NCI-H526 (cell line): Measurements from ENCODE around the gene TBC1D2B.
A peak's percentile ranks its signal among the peaks of the same experiment; 100 is the strongest.

Experiments
- DNase-seq, 2 experiments: peaks; one replicate each; lab custom pipeline; 2025; lab: John Stamatoyannopoulos, UW

TBC1D2B gene

DNA sequence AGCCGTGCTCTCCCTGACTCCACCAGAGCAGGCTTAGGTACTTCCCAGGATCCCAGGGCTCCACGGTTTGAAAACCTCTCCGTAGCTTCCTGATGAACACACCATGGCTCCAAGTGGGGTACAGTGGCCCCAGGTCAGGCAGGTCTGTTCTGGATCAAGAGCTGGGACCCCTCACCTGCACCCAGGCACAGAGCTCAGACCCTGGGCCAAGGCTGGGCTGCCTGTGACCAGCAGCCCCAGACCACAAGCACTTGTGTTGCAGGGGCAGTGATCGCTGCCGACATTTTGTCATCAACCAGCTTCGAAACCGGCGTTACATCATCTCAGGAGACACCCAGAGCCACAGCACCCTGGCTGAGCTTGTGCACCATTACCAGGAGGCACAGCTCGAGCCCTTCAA is 20.2 kb upstream of the TBC1D2B start:
- DNase-seq = no peak

DNA sequence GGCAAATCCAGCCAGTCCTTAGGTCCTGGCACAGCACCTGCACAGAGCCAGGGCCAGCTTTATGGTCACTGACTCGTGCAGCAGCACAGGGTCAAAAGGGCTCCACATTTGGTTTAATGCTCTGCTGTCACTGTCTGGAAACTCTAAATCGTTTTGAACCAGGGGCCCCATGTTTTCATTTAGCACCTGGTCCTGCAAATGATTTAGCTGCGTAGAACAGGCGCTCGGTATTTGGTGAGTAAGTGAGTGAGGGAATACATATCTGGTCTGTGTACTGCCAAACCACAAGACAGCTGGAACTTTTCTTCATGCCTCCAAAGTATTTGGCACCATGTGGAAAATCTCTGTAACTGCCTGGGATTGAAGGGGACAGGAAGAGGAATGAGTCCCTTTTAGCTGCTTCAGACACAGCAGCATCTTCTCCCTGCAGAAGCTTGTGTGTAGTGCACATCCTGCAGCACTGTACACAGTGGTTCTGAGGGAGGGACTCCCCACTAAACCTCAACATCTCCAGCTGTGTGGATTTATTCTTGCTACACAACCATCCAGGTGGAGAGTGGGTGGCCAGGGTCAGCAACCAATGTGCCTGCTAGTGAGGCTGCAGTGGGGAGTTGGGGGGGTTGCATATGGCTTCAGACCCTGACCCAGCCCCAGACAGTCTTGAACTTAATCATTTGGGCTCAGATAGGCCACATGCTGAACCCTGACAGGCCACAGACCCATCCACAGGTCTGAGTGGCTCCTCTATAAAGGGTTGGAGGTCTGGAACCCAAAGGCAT is 15.9 kb upstream of the TBC1D2B start:
- DNase-seq = no peak

DNA sequence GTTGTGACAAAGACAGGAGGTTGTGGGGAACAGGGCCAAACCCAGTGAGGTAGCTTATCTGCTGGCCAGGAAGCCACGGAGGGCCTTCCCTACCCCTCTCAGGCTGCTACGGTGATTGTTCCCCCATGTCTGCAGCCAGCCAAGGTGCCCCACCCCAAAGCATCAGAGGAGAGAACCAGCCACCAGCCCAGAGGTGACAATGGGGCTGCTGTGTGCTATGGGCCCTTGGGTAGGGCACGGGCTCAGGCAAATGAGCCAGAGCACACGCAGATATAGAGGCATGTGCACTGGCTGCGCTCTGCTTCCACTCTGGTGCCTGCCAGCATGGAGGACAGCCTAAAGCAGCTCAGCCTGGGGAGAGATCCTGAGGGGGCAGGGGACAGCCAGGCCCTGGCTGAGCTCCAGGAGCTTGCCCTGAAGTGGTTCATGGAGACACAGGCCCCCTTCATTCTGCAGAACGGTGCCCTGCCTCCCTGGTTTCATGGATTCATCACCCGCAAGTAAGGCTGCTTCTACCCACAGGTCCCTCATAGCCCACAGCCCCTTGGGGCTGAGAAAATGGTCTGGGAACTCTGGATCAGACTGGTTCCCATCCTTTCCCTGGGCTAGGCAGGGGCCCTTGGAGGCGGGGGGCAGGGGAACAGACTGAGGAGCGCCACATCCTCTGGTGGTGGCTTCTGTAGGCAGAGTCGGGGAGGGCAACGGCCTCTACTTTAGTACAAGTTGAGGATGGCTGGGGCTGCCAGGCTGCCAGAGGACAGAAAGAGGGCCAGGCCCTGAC is 14.9 kb upstream of the TBC1D2B start, which contains the start of gene SH2D7:
Gene SH2D7, plus strand, starts transcription at position 301 of the 781 bp plus-strand sequence. Its CDS starts 24 bp downstream, at position 325.
- peak in 1 of 2 experiments; percentile 68 for DNase-seq

DNA sequence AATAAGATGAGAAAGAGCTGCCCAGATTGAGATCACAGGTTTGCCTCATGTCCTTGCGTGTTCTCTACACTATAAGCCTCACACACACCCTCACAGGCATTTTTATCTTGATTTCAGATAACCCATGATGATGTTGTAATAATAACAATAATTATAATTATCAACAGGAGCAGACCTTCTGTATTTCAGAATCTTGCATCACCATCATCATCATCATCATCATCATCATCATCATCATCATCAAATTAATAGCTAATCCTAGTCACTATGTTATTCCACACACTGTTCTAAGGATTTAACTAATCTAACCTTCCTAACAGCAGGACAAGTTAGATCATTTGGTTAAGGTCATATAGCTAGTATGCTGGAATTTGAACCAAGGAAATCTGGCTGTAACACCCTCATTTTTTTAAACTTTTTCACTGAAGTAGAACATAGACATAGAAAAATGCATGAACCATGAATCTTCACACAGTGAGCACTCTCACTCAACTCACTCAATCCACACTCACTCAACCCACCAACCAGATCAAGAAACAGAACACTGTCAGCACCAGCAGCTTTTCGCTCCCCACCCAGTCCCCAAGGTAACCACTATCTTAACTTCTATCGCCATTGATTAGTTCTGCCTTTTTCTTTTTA is 13.0 kb upstream of the TBC1D2B start:
- DNase-seq = no peak

DNA sequence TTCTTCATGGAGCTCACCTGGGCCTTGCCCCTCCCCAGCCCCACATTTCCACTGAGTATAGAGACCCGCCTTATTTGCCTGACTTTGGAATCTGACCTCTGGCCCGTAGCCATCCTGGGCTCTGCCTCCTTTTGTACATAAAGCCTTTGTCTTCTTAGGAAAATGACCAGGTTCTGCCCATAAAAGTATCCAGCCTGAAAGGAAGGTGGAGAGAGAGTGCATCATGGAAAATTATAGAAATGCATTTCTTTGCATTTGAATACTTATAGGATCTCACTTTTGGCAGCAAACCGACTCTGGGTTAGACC is 11.2 kb upstream of the TBC1D2B start:
- DNase-seq = peak; percentile 93

DNA sequence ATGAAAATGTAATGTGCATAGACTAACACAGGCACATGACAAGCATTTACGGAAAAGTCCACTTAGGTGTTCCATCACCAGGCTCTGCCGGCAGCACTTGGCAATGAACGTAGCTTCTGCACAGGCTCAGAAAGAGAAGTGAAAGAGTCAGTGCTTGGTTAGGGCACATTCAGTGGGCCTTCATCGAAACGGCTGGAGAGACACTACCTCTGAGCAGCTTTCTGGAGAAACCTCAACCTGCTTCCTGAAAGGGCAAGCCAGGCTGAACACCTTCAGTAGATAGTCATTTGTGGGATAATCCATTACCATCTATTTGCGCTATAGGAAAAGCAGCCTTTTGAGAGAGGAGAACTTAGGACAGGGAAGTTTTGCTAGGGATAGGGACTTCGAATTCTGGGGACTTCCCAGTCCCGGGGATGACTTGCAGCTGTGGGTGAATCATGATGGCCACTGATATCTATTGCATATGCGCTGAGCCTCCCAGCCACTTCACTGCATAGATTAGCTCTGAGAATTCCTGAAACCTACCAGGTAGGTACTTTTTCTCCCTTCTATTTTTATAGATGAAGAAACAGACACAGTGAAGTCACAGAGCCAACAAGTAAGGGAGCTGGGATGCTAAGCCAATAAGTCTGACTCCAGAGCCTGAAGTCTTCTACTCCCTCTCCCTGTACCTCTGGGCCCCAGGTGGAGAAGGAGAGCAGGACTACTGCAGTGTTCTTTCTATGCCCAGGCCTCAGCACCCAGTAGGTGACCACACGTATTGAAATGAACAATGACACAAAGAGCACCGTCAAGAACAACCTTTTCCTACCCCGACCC is 10.7 kb upstream of the TBC1D2B start:
- peak; percentile 46 to 68 for DNase-seq

DNA sequence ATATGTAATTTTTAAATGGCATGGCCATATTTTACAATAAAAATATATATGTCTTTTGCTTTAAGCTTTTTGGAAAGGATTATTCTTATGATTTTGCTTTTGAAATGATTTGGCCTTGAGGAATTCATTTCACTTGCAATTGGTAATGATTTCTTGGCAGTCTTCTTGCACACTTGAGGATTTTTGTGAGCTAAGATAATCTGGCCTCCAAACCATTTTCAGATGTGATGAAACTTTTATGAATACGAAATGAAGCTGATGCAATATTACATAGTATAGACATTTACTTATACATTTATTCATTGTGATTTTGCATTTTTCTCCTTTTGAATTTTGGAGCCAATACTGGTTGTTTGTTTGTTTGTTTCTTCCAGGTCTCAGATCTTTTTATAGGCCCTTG is 8.4 kb upstream of the TBC1D2B start:
- DNase-seq = no peak

DNA sequence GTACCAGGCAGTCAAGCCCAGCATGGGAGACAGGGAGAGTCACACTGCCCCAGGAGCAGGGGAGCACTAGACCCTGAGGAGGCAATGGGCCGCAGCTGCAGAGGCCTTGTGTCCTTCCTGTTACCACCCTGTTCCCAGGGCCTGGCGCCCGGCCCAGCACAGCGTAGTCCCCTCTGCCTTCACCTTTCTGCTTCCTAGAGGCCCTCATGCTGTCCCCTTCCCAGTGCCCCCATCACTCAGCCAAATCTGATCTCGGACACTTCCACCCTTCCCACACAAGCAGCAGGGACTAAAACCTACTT is 6.9 kb upstream of the TBC1D2B start:
- DNase-seq = no peak

DNA sequence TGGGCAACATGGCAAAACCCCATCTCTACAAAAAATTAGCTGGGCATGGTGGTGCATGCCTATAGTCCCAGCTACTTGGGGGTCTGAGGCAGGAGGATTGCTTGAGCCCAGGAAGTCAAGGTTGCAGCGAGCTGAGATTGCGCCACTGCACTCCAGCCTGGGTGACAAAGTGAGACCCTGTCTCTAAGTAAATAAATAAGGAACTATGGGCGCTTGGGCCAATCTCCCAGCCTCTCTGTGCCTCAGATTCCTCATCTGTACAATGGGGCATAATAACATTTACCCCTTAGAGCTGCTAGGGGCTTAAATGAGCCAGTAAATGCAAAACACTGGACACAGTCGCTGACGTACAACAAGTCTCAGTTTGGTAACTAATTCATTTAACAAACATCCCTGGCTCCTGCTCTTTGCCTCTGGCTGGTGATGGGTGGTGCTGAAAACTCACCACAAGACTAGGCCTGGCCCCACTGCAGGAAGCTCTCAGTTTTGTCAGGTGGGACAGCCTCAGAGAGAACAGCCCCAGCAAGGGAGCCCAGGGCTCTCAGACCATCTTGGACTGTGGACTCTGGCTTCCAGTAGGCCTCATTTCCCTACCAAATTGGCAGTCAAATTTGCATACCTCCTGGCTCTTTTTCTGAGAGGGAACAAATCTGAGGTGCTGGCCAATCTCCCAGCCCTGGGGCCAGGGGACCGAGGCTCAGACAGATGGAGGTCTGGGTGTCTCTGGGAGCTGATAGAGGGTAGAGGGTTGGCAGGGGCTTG is 6.4 kb upstream of the TBC1D2B start:
- peak; percentile 99 for DNase-seq

DNA sequence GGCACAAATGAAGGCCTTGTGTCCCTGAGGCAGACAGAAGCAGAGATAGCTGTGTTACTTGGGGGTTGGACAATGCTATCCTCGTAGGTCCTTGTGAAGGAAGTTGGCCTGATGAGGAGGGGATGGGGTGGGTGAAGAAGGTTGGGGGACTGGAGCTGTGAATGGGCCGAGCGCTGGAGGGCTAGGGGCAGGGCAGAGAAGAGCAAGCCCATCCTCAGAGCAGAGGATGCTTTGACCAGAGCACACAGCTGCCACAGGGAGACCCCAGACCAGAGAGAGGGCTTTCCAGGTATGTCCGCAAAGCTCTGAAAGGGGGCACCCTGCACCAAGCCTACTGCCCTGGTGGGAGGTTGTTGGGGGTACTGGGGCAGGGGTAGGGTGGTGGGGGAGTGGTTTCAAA is 5.7 kb upstream of the TBC1D2B start:
- no peak for DNase-seq

DNA sequence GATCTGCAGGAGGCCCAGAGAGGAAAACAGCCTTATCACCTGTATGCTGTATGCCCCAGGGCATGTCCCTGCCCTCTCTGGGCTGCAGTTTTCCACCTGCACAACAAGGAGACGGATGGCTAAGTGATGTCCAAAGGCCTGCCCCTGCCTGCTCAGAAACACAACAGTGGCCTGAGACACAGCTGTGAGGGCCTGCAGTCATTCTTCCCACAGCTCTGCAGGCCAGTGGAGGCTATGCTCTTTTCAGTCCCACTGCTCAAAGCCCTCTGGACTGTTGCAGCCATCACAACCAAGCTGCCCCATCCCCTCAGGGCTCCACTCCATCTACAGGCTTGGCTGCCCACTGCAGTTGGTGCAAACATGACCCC is 5.2 kb upstream of the TBC1D2B start:
- DNase-seq = peak in 1 of 2 experiments; percentile 41

DNA sequence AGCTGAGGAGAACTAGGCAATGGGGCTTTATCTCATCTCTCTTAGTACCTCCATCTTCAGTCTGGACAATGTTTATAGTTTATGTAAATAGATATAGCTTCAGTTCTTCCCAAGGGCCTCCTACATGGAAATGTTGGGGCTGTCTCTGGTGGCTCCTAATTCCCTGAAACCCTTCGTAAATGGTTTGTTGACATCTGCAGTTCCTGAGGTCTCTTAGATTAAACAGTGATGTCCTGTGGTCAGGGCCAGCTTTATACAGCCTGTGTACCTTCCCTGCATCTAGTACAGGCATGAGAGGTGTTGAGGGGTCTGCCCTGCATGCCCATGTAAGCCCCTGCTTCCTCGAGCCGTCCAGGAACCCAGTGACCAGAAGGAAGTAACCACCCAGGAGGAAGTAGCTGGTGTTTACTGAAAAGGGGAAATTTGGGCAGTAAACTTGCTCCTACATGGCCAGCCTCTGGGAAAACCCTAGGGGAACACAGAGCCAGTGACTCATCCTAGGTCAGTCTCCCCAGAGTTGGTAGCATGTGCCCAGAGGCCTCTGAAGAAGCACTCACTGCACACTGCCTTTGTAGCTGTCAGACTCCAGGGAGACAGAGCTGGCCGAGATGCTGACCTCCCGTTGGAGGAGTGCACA is 4.7 kb upstream of the TBC1D2B start:
- DNase-seq = peak; percentile 66 to 70

DNA sequence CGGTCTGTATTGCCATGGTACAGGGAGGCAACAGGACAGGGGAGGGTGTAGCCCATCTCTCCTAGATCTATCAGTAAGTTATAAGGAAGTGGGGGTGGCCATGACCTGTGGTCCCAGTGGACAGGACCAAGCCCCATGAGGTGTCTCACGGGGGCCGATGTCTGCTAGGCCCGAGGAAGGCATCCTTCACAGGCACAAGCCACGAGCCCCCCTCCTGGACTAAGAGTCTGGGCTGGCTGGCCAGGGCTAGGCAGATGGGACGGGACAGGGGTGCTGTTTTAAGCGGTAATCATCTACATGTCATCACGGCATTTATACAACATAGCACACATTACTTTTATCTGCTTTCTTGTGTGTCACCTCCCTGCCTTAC is 2.6 kb upstream of the TBC1D2B start:
- no peak for DNase-seq

DNA sequence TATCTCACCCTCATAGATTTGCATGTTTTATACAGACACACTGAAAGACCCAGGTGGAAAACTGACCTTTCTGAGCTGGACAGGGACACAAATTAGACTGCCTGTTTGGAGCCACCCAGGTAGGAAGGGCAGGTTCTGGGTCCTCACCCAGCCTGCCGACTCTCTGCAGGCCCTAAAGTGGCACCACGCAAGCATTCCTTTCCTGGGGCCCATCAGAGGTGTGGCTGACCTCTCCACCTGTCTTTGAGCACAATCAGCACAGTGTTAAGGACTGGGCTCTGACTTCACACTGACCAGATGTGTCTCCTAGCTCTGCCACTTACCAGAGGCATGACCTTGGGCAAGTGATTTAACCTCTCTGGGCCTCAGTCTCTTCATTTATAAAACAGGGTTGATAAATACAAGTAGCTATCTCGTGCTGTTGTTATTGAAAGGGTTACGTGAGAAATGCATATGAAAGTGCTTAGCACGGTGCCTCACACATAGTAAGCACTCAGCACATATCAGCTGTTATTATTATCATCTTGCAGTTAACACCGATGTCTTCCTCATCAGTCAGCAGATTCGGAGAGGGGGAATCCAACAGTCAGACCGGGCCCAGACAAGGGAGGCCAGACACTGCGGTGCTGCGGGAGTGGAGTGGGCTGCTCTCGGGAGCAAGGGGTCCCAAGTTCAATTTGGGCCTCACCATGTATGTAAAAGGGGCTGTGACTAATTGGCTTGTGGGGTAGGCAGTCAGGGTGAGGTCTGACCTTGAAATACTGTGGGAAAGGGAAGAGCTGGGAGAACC is 2.0 kb upstream of the TBC1D2B start:
- DNase-seq = peak; percentile 70 to 87

DNA sequence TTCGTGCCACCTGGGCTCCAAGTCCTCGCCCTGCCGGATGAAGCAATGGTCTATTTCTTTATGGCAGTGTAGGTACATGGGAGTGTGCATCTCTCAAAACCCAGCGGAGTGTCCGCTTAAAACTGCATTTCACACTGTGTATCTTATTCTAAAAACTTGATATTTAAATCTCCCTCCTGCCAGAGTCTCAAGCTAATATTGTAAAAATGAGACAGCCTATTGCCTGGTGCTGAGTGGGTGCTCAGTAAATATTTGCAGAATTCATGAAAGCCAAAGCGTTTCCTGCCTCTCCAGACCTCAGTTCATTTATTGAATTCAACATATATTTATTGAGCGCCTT is 330 bp upstream of the TBC1D2B start:
- peak; percentile 51 to 62 for DNase-seq

DNA sequence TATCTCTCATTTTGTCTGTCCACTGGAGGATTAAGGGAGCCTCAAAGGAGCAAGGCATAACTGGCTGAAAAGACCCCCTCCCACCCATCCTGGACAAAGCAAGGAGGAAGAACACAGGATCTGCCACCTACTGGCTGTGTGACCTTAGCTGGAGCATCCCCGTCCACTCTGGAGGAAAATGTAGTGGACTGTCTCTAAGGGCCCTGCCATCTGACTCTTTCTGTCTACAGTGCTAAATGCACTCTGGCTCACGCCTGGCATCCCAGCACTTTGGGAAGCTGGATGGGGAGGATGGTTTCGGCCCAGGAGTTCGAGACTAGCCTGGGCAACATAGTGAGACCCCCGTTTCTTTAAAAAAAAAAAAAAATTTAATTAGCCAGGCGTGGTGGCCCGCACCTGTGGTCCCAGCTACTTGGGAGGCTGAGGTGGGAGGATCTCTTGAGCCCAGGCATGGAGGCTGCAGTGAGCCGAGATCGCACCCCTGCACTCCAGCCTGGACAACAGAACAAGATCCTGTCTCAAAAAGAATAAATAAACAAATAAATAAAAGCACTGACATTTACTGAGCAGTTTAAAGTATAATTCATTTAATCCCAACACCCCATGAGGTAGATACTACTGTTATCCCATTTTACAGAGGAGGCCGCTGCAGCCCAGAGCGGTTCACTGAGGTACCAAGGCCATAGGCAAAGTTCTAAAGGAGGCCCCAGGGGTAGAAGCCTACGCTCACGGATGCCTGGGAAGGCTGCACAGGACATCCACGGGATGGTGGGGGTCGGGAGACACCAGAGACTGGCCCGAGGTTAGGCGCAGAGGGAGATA is 1.1 kb downstream of the TBC1D2B start:
- DNase-seq = peak; percentile 69 to 75

DNA sequence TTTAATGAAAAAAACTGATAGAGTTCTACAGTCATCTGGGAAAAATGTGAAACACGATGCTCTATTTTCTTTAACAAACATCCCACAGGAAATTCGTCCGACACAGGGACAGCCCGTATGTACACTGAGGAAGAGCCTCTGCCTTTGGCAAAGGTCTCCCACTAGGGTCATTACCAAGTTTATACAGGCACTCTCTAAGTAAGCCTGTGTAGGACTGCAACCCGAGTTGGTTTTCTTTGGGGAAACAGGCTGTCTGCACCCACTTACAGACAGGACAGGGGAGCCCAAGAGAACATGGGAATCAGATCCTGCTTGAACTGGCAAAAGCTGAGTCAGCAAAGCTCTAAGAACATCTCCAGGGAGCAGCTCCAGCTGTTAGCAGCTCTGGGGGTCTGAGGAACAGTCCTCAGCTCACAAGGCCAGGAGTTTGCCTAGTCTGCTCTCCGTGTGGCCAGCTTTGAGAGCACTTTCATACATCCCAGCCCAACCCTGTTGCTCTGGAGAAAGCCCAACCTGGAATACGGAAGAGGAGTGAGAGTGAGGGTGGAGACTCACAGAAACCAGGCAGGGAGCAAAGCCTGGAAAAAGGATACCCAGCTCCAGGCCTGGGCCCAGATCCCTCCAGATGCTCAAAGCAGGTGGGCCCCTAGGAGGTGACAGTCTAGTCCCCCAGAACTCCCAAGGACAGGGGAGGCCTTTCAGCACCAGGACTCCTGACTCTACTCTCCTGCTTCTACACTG is 1.9 kb downstream of the TBC1D2B start:
- DNase-seq = peak; percentile 75 to 89

DNA sequence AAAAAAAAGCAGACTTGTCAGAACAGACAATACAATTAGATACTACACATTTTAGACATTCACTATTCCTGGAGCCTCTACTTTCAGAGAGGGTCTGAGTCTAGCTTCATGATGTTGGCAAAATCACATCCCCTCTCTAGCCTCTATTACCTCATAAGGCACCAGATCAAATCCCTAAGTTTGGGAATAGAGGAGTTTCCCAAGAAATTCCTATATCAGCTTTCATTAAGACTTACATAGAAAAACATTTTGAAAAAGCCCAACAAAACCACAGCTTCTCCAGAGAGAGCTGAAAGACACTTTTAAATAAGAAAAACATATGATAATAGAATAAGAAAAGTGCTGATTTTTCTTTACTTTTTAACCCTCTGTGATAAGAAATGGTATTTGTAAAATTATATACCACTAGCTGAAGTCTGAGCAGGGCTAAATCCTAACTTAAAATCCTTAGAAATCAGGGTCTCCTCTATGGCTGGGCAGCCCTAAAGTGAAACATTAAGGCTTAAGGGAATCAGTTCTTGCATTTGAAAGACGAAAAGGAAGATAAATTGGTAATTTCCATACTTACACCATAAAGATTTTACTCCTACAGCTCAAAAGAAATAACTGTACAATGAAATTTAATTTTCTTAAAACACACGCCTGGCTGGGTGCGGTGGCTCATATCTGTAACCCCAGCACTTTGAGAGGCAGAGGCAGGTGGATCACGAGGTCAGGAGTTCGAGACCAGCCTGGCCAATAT is 4.3 kb downstream of the TBC1D2B start:
- DNase-seq = no peak
